ENCODE data around the gene PAXX.

PAXX gene

DNA sequence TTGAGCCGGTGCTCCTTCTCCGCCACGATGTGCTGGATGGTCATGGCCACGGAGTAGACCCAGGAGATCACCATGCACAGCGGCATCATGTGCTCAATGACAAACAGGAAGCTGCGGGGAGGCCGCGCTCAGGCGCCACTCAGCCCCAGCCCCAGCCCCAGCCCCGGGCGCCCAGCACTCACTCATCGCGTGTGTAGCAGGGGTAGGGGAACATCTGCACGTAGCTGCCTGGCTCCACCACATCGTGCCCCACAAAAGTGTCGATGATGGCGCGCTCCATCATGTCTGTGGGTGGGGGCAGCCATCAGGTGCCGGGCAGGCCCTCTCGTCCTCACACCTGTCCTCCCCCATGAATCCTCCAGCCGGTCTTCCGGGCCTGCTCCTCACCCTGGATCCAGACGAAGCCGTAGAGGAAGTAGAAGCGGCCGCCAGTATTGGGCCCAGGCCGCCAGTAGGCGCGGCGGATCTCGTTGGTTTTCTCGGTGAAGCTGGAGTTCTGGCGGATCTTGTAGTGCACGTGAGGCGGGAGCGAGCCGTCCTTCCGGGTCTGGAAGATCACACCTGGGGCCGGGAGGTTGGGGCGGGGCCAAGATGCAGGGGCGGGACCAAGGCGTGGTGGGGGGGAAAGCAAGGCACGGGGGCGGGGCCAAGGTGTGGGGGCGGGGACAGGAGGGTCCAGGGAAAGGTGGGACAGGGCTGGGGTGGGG, 25.7 kb downstream of the PAXX start:
- H3K79me2 ChIP-seq (ENCODE audit: insufficient read depth, low read length): no peaks in the 10 kb centered on the region
- H3K9me3 ChIP-seq (ENCODE audit: low read length): no peaks in the 10 kb centered on the region
- no peaks in the 10 kb centered on the region for H3K27me3 ChIP-seq (ENCODE audit: insufficient read depth, low read length)
- H4K20me1 ChIP-seq (ENCODE audit: insufficient read depth, low read length): no peaks in the 10 kb centered on the region
- no peak overlapping the region for H3K9ac ChIP-seq (ENCODE audit: low read length)
- no peak overlapping the region for H3K4me2 ChIP-seq (ENCODE audit: low read length)
- H3K4me3 ChIP-seq (ENCODE audit: low read depth, low read length, poor library complexity, severe bottlenecking): no peak overlapping the region
- no peaks in the 10 kb centered on the region for H3F3A ChIP-seq (ENCODE audit: insufficient read depth, low read length)
- H3K27ac ChIP-seq (ENCODE audit: low read depth, low read length, poor library complexity, severe bottlenecking): no peak overlapping the region
- no peaks in the 10 kb centered on the region for H3K36me3 ChIP-seq (ENCODE audit: insufficient read depth, low read length)
- H2AFZ ChIP-seq (ENCODE audit: low read length): no peak overlapping the region
- no peak for TF ChIP-seq EZH2 (IDR thresholded peaks at IDR 0.05; ENCODE audit: borderline replicate concordance, low read length)
- TF ChIP-seq, protein P1, sequence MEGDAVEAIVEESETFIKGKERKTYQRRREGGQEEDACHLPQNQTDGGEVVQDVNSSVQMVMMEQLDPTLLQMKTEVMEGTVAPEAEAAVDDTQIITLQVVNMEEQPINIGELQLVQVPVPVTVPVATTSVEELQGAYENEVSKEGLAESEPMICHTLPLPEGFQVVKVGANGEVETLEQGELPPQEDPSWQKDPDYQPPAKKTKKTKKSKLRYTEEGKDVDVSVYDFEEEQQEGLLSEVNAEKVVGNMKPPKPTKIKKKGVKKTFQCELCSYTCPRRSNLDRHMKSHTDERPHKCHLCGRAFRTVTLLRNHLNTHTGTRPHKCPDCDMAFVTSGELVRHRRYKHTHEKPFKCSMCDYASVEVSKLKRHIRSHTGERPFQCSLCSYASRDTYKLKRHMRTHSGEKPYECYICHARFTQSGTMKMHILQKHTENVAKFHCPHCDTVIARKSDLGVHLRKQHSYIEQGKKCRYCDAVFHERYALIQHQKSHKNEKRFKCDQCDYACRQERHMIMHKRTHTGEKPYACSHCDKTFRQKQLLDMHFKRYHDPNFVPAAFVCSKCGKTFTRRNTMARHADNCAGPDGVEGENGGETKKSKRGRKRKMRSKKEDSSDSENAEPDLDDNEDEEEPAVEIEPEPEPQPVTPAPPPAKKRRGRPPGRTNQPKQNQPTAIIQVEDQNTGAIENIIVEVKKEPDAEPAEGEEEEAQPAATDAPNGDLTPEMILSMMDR (IDR thresholded peaks at IDR 0.05; ENCODE audit: low read length): no peak
- no peaks in the 10 kb centered on the region for H3K4me1 ChIP-seq (ENCODE audit: insufficient read depth, low read length, severe bottlenecking)
- H3K9me2 ChIP-seq (ENCODE audit: low read depth, low read length): no peaks in the 10 kb centered on the region

DNA sequence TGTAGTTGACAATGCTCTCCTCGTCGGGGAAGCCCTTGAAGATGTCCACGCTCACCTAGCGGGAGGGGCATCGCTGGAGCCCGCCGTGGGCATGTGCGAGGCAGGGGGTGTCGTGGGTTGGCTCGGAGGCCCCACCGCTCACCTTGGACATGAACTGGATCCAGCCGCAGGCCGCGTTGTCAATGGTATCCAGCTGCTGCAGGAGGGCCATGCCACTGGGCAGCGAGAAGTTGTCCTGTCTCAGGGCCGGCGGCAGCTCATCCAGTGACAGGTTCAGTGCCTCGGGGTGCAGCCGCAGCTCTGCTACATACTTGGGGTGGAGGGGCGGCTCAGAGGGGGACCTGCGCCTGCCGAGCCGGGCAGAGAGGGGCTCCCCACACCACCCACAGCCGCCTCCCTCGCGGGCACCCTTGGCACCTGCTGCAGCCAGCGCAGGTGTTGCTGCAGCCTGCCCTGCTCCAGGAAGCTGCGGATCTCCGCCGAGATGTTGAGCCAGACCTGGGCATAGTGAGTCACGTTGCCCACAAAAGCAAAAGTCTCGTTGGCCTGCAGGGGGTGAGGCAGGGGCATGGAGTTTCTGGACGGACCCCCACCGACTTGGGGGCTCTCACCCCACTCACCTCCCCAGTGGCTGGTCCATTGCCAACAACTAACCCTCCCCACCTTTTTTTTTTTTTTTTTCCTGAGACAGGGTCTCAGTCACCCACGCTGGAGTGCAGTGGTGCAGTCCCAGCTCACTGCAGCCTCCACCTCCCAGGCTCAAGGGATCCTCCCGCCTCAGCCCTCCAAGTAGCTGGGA, 26.7 kb downstream of the PAXX start:
- Histone ChIP-seq H2AFZ (ENCODE audit: low read length) (no peak overlapping the region), H3K4me2 (ENCODE audit: low read length) (no peak overlapping the region), H3K9me2 (ENCODE audit: low read depth, low read length) (no peaks in the 10 kb centered on the region), H3K9ac (ENCODE audit: low read length) (no peak overlapping the region), H3K27ac (ENCODE audit: low read depth, low read length, poor library complexity, severe bottlenecking) (no peak overlapping the region), H3K79me2 (ENCODE audit: insufficient read depth, low read length) (no peaks in the 10 kb centered on the region), H3F3A (ENCODE audit: insufficient read depth, low read length) (no peaks in the 10 kb centered on the region), H3K27me3 (ENCODE audit: insufficient read depth, low read length) (no peaks in the 10 kb centered on the region), H3K4me3 (ENCODE audit: low read depth, low read length, poor library complexity, severe bottlenecking) (no peak overlapping the region), H4K20me1 (ENCODE audit: insufficient read depth, low read length) (no peaks in the 10 kb centered on the region), H3K4me1 (ENCODE audit: insufficient read depth, low read length, severe bottlenecking) (no peaks in the 10 kb centered on the region), H3K9me3 (ENCODE audit: low read length) (no peaks in the 10 kb centered on the region), H3K36me3 (ENCODE audit: insufficient read depth, low read length) (no peaks in the 10 kb centered on the region)
- TF ChIP-seq, protein P1 (IDR thresholded peaks at IDR 0.05; ENCODE audit: low read length): no peak
- no peak for TF ChIP-seq EZH2 (IDR thresholded peaks at IDR 0.05; ENCODE audit: borderline replicate concordance, low read length)

DNA sequence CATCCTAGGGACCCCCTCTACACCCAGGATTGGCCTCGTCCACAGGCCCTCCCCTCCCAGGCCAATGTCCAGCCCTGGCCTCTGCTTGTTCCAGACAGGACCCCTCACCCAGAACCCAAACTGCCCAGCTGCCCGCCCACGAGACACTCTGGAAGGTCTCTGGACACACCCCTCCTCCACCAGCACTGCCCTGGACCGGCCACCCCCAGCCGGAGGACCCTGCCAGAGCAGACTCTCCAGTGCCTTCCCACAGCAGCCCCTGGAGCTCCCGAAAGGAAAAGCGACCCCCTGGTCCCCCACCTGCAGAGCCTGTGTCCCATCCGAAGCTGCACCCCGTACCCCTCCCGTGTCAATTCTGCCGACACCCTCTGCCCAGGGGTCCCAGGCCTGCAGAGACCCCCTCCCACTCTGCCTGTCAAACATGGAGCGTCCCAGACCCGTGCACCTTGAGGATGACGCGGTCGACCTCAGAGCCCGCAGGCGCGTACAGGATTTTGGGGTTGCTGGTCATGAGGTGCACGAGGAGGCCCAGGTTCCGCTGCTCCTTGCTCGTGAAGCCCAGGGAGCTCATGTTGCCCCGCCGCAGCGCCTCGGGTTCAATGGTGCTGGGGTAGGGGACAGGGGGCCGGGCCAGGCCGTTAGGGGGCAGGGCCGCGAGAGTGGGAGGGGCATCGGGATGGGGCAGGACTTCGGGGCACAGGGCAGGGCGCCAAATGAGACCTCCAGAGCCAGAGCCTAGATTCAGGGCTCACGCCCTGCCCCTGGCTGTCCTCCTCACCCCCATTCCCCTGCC, 27.9 kb downstream of the PAXX start:
- Histone ChIP-seq H3K4me1 (ENCODE audit: insufficient read depth, low read length, severe bottlenecking) (peaks cover under 1% of the 10 kb centered on the region), H3K9ac (ENCODE audit: low read length) (no peak overlapping the region), H3K4me3 (ENCODE audit: low read depth, low read length, poor library complexity, severe bottlenecking) (no peak overlapping the region), H3K4me2 (ENCODE audit: low read length) (no peak overlapping the region), H3K9me2 (ENCODE audit: low read depth, low read length) (no peaks in the 10 kb centered on the region), H3K27ac (ENCODE audit: low read depth, low read length, poor library complexity, severe bottlenecking) (no peak overlapping the region), H3F3A (ENCODE audit: insufficient read depth, low read length) (no peaks in the 10 kb centered on the region), H3K9me3 (ENCODE audit: low read length) (no peaks in the 10 kb centered on the region), H4K20me1 (ENCODE audit: insufficient read depth, low read length) (no peaks in the 10 kb centered on the region), H3K36me3 (ENCODE audit: insufficient read depth, low read length) (no peaks in the 10 kb centered on the region), H3K27me3 (ENCODE audit: insufficient read depth, low read length) (no peaks in the 10 kb centered on the region), H3K79me2 (ENCODE audit: insufficient read depth, low read length) (no peaks in the 10 kb centered on the region), H2AFZ (ENCODE audit: low read length) (no peak overlapping the region)
- TF ChIP-seq, protein P1 (IDR thresholded peaks at IDR 0.05; ENCODE audit: low read length): no peak
- no peak for TF ChIP-seq EZH2 (IDR thresholded peaks at IDR 0.05; ENCODE audit: borderline replicate concordance, low read length)

Measured in OCI-LY1 (cell line).